ENCODE results near the gene PRKACA.

- TF ChIP-seq EZH2 (IDR thresholded peaks at IDR 0.05; ENCODE audit: insufficient read depth, poor library complexity, severe bottlenecking) = no peak
- TF ChIP-seq EZH2phosphoT487 (IDR thresholded peaks at IDR 0.05; ENCODE audit: insufficient read depth, low read depth) = 0 out of 2 replicates have a peak, but pooled peaks have one; percentile 29
Observed at GRCh38 chr19:14146789-14147216, 29.2 kb upstream of the PRKACA start.

All from GM23248 (cell line).